Activated T-helper 9 cell treated with anti-CD3 and anti-CD28 coated beads, Interleukin-2, amount 50 U/mL, for 16 hours (primary cell): ENCODE measurements around the gene SYNPO.

Experiments
- DNase-seq: peaks from one replicate; pipeline ENCODE4 v3.0.0-alpha.2; 2020; ENCODE audit warnings: low read depth

Gene SYNPO

DNA sequence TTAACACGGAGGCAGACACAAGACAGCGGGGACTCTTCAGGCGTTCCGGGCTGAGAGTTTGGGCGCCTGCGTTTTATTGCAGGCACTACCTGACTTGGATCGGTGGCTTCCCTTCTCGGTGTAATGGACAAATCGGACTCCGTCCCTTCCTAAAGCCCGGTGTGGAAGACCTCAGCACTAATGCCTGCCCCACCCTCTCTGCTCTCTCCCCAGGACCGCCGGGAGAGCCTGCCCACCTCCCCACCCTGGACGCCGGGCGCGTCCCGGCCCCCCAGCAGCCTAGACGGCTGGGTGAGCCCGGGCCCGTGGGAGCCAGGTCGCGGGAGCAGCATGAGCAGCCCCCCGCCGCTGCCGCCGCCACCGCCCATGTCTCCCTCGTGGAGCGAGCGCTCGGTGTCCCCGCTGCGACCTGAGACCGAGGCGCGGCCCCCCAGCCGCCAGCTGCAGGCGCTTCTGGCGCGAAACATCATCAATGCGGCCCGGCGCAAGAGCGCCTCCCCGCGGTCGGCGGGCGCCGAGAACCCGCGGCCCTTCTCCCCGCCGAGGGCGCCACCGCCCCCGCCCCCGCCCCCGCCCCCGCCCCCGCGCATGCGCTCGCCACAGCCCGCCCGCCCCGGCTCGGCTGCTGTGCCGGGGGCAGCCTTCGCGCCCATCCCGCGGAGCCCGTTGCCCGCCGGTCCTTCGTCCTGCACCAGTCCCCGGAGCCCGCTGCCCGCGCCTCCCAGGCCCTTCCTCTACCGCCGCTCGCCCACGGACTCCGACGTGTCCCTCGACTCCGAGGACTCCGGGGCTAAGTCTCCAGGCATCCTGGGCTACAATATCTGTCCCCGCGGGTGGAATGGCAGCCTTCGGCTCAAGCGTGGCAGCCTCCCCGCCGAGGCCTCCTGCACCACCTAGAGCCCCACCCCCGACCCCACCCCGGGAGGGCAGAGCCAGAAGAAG lies 16.0 kb downstream of the SYNPO start:
- peak; percentile 64 for DNase-seq

DNA sequence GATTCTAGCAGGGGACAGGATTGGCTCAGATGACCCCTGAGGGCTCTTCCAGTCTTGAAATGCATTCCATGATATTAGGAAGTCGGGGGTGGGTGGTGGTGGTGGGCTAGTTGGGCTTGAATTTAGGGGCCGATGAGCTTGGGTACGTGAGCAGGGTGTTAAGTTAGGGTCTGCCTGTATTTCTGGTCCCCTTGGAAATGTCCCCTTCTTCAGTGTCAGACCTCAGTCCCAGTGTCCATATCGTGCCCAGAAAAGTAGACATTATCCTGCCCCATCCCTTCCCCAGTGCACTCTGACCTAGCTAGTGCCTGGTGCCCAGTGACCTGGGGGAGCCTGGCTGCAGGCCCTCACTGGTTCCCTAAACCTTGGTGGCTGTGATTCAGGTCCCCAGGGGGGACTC lies 17.7 kb downstream of the SYNPO start:
- DNase-seq, result no peak

DNA sequence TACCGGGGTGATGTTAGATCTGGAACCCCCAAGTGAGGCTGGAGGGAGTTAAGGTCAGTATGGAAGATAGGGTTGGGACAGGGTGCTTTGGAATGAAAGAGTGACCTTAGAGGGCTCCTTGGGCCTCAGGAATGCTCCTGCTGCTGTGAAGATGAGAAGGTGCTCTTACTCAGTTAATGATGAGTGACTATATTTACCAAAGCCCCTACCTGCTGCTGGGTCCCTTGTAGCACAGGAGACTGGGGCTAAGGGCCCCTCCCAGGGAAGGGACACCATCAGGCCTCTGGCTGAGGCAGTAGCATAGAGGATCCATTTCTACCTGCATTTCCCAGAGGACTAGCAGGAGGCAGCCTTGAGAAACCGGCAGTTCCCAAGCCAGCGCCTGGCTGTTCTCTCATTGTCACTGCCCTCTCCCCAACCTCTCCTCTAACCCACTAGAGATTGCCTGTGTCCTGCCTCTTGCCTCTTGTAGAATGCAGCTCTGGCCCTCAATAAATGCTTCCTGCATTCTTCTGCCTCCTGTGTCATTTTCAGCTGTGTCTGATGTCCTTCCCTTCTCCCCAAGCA lies 18.3 kb downstream of the SYNPO start:
- DNase-seq, result no peak

DNA sequence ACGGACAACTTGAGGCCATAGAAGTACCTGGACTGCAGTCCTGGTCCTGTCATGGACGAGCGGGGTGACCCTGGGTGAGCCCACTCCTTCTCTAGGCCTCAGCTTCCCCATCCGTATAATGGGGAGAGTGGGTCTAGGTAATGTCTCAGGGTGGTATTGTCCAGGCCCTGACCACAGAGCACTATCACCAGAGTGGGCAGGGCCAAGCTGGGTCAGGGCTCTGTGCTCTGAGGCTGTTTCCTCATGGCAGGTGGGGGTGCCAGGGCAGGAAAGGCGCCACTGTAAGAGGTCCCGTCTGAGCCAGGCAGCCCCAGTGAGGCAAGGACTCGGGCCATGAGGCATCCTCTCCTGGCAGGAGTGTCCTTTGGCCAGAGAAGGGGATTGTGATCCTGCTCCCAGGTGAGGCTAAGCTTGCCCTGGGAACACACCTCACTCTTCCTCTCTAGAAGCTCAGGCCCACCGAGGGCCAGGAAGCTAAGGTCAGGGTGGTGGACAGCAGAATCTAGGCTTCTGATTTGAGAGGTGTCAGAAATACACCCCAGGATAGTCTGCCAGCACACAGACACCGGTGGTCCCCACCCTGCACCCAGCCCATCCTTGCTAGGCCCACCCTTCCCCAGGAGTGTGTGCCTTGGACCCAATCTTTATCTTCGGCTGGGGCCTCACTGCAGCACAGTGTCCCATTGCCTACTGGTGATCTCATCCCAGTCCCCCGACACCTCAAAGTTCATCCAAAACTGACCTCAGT lies 19.1 kb downstream of the SYNPO start:
- DNase-seq, result no peak

DNA sequence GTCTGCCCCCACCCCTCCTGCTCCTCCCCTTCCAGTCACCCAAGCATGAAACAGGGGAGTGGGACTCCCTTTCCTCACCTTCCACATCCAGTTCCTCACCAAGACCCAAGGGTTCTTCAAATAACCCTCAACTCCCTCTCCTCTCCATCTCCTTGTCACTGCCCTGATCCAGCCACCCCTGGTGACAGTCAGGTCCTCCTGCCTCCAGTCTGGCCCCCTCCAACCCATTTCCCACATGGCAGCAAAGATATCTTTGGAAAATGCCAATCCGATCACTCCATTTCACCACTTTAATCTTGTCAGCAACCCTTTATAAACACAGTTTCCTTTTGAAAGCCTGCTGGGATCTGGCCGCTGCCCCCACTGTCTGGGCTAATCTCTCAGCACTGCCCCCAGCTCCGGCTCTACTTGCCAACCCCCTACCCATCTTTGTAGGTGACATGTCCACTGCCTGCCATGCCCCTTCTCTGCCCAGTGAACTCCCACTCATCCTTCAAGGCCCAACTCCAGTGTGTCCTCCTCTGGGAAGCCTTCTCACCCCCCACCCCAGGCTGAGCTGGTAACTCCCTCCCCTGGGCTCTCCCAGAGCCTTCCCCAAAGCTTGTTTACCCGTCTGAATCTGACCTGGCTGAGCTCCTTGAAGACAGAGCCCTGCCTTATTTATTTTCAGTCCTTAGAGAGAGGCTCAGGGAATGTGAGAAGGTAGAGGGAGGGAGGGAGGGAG lies 19.8 kb downstream of the SYNPO start:
- no peak for DNase-seq

DNA sequence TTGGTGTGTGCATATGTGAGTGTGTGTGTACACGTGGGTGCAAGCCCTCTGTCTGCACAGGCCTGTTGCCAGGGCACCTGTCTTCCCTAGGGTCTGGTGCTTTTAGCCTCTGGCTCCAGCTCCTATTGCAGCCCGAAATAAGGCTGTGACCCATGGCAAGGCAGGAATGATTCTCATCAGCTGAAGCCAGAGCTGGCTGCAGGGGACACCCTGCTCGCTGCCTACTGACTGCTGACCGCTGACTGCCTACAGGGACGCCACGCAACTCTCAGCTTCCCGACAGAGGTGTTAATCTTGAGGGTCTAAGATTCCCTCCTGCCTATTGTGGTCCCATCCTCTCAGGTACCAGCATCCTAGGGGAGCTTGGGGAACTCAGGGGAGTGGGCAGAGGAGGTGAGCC lies 20.6 kb downstream of the SYNPO start, which contains the start of gene MYOZ3:
TSS of gene MYOZ3 (plus strand) at position 166 of the 400 bp plus-strand sequence. CDS start 1,691 bp downstream, outside the sequence.
- DNase-seq, result no peak

DNA sequence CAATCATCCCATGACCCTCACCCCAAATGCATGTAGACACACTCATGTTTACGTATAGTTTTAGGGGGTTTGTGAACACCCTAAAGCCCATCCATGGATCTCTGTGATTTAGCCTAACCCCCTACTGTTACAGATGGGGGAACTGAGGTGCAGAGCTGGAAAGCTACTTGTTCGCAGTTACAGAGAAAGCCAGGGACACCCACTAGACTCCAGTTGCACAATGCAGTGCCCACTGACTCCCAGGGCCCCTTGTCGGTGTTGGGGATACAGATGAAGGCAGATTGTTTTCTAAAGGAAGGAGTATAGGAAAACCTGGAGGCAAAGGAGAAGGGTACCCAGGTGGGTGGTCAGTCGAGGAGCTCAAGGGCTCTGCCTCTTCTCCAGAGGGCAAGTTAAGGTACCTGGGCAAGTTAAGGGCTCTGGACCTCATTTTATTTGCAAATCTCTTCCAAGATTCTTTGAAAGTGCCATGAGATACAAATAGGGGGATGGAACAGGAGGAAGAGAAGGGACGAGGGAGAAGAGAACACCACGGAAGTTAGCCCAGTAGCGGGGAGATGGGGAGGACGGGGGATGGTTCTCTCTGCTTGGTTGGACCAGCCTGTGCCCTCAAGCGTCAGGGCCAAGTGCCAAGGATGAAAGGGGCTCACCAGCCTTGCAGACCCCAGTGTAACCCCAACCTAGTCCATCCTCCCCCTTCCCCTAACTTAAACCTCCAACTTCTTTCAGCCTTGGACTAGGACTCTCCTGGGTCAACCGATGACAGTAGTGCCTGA lies 21.5 kb downstream of the SYNPO start:
- DNase-seq, result no peak

DNA sequence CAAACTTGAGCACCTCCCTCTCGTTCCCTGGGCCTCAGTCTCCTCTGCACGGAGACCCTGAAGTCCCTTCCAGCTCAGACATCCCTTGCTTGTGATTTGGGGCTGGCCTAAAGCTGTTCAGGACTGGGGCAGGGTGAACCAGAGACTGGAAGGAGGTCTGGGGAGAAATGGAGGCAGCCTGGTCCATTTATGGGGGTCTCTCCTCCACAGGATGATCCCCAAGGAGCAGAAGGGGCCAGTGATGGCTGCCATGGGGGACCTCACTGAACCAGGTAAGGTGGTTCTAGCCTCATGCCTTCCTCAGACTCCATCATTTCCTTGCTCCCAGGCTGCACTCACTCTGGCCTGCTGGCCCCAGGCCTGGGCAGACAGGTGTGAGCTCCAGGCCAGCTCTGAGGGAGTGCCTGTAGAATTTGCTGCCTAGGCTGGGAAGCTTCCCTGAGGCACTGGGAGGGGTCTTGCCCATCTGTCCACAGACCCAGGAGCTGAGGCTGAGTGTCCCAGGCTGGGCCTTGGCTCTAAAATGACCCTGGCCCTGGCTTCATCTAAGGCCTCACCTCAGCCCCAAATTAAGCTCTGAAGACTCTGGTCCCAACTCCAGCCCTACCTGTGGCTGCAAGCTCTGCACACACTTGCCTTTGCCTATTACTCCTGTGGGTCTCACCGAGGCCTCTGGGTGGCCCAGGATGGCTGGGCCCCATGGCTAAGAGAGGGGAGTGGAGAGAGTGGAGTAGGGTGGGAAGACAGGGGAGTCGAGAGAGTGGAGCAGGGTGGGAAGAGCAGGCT lies 22.5 kb downstream of the SYNPO start:
- DNase-seq, result no peak

DNA sequence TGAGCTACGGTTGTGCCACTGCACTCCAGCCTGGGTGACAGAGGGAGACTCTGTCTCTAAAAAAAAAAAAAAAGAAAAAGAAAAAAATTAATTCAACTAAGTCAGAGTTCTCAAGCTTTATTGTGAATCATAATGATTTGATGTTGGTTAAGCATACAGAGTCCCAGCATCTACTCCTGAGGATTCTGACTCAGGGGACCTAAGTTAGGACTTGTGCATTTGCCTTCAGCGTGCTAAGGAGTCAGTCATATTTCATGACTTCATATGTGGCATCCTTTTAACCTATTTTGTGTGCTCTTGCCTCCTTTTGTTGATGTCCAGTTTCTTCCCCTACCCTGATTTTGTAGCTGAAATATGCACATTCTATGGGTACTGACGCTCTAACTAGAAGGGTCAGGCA lies 23.5 kb downstream of the SYNPO start:
- DNase-seq, result no peak

DNA sequence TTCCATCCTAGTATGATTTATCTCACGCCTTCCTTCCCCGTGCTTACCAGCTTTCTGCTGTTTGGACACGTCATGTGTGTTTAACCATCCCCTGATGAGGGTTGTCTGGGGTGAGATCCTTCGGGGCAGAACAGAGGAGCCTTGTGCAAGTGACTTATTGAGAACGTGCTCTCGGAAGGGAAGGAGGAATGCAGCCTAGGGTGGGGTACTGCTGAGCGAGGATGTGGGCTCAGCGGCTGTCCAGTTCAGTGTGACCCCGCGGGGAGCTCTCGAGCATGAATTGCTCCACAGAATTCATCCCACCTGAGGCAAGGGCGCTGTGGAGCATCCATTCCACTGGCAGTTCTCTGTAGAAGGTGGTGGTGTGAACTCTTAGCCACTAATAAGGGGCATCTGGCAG lies 24.6 kb downstream of the SYNPO start:
- DNase-seq, result no peak

DNA sequence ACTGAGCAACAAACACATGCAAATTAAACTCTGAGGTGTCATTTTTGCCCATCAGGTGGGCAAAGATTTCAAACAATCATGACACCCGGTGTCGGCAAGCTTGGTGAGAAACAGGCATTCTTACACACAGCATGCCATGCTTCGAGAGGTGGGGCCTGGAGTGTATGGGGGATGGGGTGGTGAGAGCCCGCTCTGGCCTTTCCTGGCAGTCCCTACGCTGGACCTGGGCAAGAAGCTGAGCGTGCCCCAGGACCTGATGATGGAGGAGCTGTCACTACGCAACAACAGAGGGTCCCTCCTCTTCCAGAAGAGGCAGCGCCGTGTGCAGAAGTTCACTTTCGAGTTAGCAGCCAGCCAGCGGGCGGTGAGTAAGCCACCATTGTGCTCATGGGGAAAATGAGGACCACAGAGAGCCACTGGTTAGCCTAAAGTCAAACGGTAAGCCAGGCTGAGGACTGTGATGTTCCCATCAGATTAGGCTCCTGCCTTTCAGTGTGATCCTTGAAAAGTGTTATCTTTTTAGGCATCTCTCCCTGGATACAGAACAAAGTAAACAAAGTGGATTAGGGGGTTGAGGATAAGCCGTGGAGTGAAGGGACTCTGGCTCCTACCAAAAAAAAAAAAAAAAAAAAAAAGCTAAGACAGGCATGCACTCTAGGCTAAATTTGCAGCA lies 30.0 kb downstream of the SYNPO start:
- DNase-seq, result no peak

DNA sequence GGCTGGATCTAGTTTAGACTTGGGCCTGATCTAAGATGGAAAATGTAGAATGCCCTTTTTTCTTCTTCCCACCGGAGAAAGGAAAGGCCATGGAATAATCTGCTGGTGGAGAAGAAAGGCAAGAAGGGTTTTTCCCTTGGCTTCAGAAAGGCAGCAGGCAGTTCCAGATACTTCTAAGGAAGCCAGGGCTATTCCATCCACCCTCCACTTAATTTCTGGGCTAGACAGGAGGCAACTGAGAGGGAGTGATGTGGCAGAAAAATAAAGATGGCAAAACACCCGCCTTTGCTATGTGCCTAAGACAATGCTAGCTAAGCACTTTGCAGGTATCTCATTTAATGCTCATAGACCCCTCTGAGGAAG lies 30.5 kb downstream of the SYNPO start:
- no peak for DNase-seq

DNA sequence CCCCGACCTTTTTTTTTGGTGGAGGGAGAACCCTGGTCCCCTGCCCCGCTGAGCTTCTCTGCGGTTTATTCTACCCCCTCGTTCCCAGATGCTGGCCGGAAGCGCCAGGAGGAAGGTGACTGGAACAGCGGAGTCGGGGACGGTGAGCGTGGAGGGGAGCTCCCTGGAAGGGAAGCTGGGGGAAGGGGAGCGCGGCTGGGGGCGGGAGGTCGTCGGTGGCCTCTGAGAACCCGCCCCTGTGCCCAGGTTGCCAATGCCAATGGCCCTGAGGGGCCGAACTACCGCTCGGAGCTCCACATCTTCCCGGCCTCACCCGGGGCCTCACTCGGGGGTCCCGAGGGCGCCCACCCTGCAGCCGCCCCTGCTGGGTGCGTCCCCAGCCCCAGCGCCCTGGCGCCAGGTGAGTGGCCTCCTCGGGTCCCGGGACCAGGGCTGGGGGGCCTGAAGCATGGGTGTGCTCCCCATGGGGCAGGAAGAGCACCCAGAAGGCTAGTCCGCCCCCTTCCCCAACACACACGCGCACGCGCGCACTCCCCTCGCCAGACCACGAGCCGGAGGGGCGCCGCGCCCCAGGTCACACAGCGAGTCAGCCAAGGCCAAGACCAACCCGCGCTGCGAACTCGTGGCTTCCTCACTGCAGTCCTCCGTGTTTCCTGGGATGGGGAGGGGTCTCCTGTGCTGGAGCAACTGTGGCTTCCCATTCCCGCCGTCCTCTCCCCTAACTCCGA lies 31.2 kb downstream of the SYNPO start:
- DNase-seq, result no peak

DNA sequence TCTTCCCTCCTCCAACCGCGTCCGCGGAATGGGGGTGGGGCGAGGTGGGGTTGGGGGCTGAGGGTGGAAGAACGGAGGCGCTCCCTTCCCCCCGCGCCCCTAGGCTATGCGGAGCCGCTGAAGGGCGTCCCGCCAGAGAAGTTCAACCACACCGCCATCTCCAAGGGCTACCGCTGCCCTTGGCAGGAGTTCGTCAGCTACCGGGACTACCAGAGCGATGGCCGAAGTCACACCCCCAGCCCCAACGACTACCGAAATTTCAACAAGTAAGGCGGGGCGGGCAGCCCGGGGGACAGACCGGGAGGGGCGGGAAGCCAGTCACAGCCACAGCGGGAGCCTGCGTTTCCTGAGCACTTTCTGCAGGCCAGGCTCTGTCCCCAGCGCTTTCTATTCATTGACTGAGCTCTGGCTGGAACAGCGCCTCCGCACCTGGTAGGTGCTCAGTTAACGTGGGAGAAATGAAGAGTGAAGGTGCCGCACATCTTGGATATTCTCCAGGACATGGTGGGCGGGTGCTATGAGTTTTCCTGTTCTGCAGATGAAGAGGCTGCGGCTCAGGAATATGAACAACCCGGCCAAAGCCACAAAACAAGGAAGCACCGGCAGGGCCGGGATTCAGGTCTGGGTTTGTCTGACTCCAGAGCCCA lies 31.9 kb downstream of the SYNPO start:
- no peak for DNase-seq

DNA sequence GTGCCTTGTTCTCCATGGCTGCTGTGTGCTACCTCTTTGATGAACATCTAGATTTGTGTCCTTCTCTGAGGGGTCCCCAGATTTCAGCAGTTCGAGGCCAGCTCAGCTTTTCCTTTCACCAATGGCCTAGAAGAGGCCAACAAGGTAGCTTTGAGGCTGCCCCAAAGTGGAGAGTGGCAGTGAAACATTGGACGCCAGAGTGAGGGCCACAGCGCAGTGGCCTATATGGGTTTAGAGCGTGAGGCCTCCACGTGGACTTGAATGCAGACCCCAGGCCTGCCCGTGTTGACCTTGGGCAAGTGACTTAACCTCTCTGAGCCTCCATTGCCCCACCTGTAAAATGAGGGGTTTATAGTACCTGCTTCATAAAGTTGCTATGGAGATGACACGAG lies 32.4 kb downstream of the SYNPO start:
- no peak for DNase-seq

DNA sequence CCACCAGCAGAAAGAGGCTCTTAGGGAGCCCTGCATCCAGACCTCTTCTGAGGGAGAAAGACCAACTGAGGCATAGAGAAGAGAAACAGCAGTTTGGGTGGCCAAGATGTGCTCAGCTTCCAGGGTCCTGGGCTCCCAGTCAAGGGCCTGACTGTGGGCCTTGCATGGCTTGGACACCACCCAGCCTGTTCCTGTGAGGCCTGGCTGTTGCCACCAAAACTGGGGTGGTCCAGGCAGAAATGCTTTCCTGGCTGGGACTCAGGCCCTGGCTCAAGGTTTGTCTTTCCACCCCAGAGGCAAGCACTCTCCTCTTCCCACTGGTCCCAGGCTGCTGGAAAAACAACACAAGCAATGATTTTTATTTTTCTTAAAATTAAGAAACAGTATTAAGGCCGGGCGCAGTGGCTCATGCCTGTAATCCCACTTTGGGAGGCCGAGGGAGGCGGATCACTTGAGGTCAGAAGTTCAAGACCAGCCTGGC lies 33.9 kb downstream of the SYNPO start:
- no peak for DNase-seq

DNA sequence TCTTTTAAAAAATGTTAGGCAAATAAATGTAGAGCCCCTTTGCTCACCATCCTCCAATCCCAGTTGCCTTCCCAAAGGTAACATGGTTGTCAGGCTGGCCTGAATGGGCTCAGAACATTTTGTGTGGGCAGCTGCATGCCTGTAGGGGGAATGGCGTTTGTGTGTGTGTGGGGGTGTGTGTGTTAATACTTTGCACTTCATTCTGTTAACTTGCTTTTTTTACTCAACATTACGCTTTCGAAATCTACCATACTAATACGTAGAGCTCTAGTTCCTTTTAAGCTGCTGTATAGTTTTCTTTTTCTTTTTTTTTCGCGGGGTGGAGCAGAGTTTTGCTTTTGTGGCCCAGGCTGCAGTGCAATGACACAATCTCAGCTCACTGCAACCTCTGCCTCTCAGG lies 34.6 kb downstream of the SYNPO start:
- no peak for DNase-seq

DNA sequence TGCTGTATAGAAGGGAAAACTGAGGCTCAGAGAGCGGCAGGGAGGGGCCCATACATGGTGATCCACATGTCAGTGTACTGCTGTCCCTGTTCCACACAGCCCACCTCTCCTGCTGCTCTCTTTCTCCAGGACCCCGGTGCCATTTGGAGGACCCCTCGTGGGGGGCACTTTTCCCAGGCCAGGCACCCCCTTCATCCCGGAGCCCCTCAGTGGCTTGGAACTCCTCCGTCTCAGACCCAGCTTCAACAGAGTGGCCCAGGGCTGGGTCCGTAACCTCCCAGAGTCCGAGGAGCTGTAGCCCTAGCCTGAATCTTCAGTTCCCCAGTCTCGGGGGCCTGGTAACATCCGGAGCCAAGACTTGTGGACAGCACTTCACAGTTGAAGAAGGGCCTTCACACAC lies 36.1 kb downstream of the SYNPO start:
- DNase-seq, result no peak

DNA sequence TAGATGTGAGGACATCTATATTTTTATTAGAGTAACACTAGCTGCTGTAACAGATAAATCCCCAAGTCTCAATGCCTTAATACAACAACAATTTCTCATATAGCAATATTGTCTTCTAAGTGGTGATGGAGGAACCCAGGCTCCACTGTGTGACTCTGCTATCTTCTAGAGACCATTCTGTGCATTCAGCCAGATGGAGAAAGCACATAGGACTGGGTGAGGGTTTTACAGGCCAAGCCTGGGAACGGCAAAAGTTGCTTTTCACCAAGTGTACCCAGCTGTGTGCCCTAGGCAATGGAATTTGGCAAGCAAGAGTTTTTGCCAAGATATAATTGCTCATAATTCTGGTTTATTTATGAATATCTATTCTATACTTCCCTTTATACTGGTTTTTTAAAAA lies 48.7 kb downstream of the SYNPO start:
- no peak for DNase-seq
